HG03342 (cell line): ENCODE measurements around the gene GPR87.

Experiments used
- ATAC-seq: cut with Tn5 transposase; IDR thresholded peaks from one replicate; pipeline ENCODE4 v1.9.1; 2021; ENCODE audit warnings: mild to moderate bottlenecking, moderate library complexity; ENCODE audit not compliant: unreplicated experiment

Gene GPR87

DNA sequence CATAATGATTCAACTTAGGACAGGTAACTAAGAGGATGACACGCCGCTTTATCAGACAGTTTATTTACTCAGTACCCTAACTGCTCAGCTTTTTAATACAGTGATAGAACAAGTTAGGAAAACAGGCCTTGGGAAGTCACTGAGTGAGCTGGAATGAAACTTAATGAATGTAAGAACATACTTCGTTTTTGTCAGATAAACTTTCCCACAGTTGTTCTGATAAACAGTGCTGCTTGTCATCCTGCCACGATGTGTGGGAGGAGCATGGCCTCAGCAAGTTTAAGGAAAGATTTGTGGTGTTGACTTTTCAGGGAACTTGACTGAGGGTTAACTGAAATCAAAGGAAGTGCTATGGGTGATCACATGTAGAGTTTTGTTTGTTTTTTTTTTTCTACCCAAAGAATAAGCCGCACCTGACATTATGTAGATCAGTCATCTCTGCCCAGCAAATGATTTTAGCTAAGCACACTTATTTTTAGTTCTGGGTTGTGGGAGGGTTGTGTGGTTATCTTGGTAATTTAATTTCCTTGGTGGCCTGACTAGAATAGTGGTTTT, 32.6 kb downstream of the GPR87 start:
- ATAC-seq, result no peak

DNA sequence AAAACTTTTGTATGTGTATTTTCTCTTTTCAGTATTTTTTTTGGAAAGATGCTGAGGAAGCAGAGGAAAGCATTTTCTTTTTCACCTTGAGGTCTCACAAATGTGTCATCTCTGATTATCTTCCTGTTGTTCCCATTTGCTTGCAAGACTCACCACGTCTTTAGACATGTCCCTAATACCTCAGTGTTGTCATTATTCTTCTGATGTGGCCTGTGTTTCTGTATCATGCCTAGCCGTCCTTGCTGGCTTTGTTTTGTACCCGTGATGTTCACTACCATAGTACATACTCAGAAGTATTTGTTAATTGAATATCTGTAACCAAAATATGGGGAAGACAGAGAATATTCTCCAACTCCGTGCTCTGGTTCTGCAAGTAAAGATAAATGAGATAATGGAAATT, 33.2 kb downstream of the GPR87 start:
- ATAC-seq, result no peak

DNA sequence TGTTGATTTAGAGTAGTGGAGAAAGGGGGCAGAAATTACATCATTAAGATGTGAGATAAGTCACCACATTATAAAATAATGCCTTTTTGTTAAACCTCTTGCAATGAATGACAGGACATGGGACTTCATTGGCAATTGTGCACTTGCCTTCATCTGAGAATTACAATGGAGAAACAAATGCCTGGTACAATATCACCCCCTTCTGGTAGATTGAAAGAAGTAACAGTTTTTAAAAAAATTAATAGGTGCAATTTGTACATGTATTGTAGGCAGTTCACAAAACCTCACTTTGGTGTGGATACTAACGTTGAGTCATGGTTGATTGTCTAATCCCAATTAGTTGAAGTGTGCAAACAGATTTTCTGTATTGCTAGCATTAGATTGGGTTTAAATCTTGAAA, 33.7 kb downstream of the GPR87 start:
- ATAC-seq, result no peak

DNA sequence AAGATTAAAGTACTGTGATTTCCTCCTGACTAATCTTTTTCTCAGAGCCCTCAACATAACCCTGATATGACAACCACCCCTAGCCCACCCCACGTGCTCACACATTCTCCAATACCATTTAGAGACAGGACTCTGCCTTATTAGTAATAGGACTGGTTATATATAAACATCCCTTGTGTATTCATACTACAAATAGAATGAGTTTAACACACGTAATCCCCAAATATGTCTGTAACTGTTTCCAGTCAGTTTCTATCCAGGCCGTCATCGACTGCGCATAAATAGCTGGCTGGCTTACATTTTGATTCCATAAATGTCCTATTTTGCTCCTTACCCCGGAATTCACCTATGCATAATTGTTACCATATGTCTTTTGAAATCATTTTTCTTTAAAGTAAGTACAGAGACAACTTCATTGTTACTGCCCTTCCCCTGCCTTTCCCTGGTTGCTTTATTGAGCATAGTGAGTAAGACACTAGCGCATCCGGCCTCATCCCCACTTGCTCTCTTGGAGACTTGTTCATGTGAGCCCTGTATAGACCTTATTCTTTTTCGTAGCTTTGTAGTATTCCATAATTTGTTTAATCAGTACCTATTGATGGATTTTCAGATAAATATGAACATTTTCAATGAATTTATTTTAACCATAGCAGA, 34.8 kb downstream of the GPR87 start:
- ATAC-seq, result no peak

DNA sequence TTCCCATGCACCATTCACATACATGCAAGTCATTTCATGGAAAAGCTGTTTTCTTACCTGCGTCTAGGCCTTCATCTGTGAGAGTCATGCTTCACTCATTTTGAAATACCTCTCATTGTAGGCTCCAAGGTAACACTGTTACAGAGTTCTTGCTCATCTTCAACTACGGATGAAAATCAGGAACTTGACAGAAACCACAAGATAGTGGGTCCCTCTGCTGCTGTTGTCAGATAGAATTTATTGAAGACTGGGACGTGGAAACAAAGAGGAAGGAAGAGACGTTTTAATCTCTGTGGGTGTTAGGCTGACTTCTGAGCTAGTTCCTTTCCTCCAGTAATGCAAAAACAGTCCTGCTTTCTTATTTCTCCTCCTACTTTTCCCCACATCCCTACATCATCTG, 38.4 kb downstream of the GPR87 start, which contains the start of gene P2RY14:
P2RY14 (minus strand) TSS at position 313 of the 400 bp plus-strand sequence. CDS start 64,226 bp downstream, outside the sequence.
- no peak for ATAC-seq

DNA sequence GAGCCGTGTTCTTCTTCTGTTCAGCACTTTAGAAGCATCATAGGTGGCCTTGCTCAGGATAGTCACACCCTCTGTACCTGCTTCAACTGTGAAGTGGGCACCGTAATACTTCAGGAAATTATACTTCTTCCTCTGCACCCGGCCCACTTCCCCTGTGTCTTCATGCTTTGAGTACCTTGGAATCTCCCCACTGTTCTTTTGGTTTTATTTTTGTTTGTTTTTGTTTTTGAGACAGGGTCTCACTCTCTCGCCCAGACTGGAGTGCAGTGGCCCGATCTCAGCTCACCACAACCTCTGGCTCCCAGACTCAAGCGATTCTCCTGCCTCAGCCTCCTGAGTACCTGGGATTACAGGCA, 40.0 kb downstream of the GPR87 start:
- ATAC-seq, result peak; percentile 71

DNA sequence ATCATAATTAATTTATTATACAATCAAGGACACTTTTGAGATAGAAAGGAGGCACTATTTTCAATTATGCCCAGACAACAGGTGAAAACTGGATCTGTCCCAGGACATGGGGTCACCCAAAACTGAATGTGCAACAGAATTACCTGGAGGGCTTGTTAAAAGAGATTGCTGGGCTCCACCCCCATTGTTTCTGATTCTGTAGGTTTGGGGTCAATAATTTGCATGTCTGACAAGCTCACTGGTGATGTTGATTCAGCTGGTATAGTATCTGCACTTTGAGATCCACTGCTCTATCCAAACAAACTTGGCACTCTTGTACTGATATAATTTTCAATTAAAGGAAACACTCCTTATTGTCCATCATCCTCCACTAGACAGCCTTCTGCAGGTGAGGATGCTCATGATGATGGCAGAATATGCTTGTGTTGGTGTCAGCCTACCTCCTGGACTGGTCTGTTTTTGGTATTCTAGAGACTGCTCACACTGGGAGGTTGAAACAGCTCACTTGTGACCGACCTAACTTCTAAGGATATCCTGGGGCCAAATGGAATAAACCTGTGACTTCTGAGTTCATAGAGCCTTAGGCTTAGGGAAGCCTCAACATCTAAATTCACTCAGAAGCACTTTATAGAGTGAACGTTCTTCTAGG, 40.5 kb downstream of the GPR87 start:
- ATAC-seq, result peak; percentile 23

DNA sequence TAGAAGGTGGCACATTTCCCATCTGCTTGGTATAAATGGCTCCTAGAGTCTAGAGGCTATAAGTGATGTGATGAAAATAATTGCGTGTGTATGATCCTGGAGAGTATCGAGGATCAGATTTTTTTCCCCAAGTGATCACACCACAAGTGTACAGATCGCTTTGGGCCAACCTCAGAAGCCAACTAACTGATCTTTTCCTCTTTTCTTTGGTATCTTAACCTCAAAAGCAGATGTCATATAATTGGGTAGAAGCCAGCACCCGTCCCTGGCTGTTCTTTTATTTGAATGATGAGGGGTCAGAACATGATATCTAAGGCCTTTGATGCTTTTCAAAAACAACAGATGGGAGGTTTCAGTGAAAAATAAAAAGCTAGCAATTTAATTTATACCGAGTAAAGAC, 41.5 kb downstream of the GPR87 start:
- no peak for ATAC-seq

DNA sequence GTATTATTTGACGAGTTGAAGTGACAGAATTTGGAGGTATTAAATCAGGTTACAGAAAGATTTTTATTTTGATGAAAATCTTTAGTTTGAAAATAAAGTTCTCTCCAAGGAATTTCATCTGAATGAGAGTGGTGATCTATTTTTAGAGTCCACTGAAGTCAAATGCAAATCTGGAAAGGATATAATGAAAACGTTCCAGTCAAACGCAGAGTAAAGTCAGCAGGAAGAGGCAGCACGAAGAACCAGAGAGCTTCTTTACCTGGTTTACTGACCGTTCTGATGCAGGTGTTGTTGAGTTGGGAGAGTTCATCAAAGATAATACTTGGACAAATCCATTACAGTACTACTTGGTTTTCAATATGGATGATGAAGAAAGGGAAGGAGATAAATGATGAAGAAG, 47.0 kb downstream of the GPR87 start:
- no peak for ATAC-seq

DNA sequence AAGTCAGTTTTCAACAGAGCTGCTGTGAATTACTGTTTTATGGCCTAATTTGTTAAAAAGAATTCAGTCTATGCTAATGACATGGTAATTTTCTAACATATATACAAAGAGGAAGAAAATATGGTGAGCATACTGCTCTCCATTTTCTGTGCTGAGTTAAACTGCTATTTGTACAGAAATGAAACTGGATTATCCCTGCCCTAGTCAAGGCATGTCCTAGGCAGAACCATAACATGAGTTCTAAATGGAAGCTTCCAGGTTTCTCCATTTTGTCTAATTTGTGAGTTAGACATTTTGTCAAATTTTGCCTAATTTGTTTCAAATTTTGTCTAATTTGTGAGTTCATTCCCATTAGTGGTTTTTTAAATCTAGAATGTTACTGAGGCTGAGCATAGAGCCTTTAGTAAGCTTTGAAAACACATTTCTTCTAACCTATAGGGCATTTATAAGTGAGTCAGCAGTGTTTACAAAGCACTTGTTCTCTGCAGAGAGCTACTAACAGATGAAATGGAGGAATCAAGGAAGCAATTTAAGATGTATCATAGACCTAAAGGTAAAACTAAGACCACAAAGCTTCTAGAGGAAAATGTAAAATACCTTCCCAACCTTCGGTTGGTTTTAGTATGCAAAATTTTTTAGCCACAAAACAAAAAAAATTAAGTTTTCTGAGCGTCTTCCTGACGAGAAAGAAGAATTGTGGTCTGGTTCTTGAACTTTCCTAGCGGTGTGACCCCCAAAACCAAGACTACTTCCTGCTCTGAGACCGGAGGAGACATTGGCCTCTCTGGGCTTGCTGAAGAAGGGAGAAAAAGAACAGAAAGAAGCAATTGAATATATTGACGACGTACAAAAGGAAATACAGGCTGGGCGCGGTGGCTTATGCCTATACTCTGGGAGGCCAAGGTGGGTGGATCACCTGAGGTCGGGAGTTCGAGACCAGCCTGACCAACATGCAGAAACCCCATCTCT, 48.1 kb downstream of the GPR87 start:
- no peak for ATAC-seq

DNA sequence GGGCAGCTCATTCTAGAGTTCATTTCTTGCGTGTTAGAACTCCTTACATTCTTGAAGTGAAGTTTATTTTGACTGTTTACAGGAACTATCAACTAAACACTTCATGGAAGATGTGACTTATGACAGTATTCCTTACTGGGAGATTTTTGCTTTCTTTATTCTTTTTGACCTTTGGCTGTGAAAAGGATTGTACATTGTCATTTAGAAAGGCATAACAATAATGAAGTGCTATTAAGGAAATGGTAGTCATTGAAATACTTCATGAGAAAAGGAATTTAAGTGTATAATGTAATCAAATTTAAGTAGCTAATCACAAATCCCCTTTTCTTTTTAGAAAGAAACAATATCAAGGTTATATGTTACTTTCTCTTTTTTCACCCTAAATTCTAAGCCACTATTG, 49.6 kb downstream of the GPR87 start:
- no peak for ATAC-seq

DNA sequence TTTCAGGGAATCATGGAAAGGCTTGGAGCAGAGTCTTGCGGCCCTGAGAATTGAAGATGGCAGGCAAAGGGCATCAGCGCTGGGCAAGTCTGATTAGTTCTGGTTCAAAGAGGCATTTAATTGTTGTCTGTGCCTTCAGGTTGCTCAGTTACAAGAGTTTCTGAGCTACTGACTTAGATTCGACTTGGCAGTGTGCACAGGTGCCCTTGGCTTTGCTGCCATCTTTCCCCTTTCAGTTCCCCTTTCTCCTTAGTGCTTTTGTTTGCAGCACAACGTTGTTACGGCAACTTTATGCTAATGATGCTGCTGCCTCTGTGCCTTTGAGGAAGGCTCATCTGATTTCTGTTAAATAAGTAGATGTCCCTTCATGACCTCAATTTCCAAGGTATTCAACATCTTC, 50.8 kb downstream of the GPR87 start:
- peak; percentile 95 for ATAC-seq

DNA sequence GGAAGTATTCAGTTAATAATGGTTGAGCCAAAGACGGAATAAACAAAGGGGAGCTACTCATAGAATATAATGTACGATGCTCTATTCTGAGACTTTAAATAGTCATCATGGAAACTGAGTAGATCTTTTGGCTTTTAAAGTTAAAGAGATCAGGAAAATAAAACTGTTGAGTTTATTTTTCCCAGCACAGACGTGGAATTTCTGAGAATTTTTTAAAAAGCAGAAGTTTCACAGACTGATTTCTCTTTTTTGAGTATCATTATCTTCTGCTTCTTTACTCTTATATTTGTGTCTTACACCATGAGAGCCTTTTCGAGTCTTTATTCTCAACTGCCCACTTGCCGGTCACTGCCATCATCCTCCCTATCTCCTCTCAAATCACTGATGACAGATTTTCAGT, 51.5 kb downstream of the GPR87 start:
- no peak for ATAC-seq

DNA sequence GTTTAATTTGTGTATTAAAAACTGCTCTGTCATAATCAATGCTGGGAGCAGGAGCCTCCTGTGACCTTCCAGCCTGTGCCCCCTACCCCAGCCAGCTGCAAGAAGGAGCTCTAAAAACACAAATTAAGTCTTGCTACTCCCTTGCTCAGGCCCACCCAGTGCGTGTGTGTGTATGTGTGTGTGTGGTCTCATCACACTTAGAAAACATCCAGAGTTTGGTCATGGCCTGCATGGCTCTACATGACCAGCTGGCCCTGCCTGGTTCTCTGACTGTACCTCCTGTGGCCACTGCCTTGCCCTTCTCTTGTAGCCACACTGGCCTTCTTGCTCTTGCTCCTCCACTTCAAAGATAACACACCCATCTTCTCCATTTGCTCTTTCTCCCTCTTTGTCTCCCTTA, 52.0 kb downstream of the GPR87 start:
- ATAC-seq, result no peak

DNA sequence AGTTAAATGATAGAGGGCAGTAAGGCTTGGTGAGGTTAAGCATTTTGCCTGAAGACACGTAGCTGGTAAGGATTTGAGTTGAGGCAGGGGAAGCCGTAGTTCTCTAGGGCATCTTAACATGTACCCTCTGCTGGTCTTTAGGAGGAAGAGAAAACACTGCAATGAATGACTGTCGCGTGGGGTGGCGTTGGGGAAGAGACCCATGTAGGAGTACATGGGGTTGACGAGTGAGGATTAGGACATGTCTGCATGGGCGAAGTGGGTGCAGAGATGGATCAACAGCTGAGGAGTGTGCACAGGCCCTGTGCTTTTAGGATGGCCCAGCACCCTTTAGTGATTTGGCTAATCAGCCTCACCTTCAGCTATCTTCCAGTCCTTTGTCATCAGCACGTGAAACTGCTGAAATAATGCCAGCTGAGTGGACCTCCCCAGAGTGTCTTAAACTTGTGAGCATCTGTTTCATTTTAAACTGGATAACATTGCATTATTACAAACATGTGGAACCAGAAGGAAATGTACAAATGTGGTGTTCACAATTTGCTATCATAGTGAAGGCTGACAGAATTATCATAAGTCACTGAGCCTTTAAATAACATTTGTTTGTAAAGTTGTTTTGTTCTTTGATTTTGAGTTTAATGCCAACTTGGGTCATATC, 53.6 kb downstream of the GPR87 start:
- no peak for ATAC-seq

DNA sequence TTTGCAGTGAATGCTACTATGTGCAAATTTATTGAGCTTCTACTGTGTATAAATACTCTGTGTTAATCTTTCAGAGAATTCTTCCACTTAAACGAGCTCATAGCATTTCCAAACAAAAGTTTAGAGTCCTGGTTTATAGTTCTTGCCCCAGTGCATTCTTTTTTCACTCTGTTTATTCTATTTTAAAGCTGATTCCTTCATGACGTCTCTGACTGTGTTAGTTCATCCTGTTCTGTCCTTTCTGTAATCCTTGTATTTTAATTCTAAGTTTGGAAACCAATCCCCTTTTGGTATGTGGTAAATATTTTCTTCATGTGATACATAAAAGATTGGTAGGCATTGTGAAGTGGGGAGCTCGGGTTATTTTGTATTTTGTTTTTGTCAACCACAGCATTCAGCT, 57.0 kb downstream of the GPR87 start:
- ATAC-seq, result no peak

DNA sequence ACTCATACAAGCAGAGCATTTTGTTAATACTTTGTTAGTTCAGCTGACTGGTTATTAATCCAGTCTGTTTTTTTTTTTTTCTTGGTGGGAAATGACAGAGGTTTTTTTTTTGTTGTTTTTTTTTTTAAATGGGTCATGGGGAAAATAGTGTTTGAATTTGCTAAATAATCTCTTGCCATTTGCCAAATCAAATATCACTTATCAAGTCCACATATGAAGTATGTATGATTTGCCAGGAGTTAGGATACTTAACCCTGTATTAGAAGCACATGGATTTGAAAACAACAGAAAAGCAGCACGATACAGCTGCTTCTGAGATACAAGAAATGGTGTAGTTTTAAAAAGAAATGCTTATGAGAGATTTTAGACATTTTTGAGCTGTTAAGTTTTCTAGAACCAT, 59.9 kb downstream of the GPR87 start:
- ATAC-seq, result no peak

DNA sequence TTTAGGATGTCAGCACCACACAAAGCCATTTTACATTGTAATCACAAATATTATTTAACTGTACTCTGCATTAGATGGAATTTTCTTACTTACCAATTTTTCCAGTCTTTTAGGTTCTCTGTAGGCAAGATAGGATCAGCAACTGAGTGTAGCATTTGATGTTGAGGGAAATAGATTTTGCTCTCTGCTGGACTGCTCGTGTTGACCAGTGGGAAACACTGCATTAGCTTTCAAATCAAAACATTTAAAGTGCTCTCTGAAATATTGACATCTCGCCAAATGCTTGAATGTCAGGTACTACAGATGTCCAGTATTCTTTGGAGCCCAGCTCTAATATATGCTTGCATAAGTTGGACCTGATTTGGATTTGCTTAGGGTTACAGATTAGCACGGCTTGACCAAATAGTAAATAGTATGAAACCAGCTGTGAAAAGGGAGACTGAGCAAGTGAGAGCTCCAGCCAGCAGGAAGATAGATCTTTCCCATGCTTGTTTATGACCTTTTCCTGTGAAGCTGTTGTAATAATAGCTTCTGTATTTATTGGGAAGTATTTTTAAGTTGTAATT, 67.8 kb downstream of the GPR87 start:
- no peak for ATAC-seq
